EH (cell line): Measurements from ENCODE around the gene GPI.

Experiments used
- DNase-seq: peaks from one replicate; pipeline ENCODE4 v3.0.0-alpha.2; 2015; ENCODE audit warnings: low read depth

GPI gene

DNA sequence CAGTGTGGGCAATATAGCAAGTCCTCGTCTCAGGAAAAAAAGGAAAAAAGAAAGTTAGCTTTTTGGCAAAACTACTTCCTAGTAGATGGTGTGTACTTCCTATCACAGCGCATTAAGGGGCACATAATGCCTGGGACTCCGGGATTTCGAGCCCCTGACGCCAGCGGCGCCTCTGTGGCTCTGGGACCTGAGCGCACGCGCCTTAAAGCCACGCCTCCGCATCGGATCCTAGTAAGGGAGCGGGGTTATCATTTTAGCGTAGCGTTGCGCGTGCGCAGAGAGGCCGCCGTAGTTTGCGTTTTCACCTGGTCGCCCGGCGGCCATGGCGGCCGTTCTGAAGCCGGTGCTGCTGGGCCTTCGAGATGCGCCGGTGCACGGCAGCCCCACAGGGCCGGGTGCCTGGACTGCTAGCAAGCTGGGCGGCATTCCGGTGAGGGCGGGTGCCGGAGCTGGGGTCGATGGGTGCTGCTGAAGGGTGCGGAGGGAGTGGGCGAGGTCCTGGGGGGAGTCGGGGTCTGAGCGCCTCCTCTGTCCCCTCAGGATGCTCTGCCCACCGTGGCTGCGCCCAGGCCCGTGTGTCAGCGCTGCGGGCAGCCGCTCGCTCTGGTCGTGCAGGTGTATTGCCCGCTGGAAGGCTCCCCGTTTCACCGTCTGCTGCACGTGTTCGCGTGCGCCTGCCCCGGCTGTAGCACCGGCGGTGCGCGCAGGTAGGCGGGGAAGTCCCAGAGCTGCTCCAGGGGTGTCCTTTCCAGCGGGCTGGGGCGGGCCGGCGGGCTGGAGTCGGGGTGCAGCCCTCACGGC lies 39.3 kb downstream of the GPI start, which contains the start of gene PDCD2L:
Gene PDCD2L (plus strand): TSS at position 291 of the 801 bp plus-strand sequence. CDS start 32 bp downstream, at position 323.
- peak; percentile 90 for DNase-seq

DNA sequence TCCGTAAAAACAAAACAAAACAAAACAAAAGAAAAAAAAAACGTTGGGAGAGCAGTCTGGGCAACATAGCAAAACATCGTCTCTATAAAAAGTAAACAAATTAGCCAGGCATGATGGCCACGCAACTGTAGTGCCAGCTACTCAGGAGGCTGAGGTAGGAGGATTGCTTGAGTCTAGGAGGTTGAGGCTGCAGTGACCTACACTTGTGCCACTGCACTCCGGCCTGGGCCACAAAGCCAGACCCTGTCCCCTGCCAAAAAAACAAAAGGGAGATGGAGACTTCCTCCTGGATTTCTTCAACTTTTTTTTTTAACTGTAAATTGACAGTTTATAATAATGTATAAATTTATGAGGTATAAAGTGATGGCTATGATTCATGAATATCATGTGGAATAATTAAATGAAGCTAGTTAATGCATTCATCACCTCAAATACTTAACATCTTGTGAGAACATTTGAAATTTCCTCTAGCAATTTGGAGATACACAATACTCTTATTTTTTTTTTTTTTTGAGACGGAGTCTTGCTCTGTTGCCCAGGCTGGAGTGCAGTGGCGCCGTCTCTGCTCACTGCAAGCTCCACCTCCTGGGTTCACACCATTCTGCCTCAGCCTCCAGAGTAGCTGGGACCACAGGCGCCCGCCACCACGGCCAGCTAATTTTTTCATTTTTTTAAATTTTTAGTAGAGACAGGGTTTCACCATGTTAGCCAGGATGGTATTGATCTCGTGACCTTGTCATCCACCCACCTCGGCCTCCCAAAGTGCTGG lies 41.1 kb downstream of the GPI start:
- no peak for DNase-seq

DNA sequence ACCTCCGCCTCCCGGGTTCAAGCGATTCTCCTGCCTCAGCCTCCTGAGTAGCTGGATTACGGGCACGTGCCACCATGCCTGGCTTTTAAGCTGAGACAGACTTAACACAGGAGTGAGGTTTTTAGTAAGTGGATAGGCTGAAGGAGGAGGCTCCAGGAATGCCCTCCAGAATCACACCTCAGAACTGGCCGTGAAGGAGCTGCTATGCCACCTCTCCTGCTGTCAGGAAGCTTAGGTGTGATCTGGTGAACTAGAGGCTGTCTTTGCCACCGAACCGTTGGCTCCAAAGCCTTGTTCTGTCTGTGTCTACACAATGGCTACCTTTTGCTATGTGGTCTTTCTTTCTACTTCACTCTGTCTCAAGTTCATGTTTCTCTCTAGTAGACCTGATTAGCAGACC lies 43.4 kb downstream of the GPI start:
- no peak for DNase-seq

DNA sequence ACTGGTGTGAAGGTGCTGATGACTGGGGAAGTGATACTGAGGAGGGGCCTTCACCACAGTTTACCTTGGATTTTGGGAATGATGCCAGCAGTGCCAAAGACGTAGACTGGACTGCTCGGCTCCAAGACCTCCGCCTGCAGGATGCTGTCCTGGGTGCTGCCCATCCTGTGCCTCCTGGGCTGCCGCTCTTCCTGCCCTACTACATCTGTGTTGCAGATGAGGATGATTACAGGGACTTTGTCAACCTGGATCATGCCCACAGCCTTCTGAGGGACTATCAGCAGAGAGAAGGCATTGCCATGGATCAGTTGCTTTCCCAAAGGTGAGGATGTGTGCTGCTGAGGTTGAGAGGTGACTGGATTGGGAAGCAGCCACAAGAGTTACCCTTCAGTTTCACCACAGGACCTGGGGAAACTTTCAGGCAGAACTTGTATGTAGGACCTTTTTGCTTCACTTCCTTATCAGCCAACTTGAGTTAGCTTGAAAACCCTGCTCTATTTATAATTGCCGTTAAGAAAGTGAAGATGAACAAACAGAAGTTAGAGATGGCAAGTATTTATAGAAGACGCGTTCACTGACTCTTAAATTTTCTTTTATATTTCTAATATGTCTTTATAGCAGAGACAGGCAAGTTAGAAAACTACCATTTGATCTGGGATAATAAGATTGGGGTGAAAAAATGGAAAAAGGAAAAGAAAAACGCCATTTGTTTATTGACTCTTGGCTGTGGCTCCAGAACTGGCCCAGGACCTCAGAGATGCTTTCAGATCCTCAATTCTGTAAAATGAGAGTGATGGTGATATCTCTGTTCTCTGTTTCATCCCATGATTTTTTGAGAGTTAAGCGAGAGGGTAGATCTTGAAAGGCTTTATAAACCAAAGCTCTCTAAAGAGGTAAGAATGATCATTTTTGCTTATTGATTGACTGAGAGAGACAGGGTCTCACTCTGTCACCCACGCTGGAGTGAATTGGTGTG lies 44.5 kb downstream of the GPI start:
- DNase-seq, result no peak

DNA sequence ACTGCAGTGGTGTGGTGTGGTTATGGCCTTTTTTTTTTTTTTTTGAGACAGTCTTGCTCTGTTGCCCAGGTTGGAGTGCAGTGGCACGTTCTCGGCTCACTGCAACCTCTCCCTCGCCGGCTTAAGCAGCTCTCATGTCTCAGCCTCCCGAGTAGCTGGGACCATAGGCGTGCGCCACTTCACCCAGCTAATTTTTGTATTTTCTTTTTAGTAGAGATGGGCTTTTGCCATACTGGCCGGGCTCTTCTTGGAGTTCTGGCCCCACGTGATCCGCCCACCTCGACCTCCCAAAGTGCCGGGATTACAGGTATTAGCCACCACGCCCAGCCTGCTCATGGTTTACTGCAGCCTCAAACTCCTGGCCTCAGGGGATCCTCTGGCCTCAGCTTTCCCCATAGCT lies 46.2 kb downstream of the GPI start:
- no peak for DNase-seq

DNA sequence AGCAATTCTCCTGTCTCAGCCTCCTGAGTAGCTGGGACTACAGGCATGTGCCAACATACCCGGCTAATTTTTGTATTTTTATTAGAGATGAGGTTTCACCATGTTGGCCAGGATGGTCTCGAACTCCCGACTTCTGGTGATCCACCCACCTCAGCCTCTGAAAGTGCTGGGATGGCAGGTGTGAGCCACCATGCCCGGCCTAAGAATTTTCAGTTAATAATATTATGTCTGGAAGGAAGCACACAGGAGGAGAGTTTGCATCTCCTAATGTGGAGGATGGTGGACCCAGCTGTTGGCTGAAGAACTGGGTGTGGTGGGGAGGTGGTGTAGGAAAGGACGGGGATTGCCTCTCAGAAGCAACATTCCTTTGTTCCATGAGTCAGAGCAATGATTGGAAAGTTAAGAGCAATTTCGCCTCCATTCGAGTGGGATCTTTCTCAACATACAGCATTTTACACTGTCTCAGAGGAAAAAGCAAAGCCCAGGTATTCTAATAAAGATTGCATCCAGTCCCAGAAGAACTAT lies 51.1 kb downstream of the GPI start:
- peak; percentile 23 for DNase-seq

DNA sequence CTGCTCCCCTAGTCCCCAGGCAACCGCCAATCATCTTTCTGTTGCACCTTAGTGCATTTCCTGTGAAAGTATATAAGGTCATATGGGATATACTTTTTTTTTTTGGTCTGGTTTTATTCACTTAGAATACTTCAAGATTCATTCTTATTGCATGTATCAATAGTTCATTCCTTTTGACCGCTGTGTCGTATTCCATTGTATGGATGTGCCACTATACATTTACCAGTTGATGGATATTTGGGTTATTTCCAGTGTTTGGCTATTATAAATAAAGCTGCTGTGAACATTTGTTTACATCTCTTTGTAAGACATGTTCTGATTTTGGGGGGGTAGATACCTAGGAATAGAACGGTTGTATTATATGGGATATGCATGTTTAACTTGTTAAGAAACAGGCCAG lies 53.3 kb downstream of the GPI start:
- DNase-seq, result no peak

DNA sequence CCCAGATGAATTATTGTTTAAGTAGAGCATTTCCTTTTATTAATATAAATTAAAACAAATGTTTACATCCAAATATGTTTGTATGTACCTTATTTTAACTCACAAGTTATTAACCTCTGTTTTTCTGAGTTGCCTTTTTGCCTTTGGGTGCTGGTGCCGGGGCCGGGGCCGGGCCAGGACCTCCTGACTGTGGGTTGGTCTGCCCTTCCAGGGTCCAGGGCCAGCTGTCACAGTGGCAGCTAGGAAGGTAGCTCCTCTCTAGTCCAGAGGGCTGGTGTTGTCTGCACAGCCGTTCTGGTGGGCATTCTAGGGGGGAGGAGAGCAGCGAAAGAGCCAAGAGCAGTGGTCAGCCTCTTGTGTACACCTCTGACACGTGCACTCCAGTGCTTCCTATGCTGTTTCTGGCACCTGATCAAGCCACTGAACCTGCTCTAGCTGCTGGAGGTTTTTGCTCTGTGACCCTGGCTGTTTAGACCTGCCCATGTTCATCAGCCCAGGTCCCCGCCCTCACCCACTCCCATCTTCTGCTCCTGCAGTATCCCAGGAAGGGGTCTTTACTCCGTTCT lies 61.2 kb downstream of the GPI start:
- no peak for DNase-seq

DNA sequence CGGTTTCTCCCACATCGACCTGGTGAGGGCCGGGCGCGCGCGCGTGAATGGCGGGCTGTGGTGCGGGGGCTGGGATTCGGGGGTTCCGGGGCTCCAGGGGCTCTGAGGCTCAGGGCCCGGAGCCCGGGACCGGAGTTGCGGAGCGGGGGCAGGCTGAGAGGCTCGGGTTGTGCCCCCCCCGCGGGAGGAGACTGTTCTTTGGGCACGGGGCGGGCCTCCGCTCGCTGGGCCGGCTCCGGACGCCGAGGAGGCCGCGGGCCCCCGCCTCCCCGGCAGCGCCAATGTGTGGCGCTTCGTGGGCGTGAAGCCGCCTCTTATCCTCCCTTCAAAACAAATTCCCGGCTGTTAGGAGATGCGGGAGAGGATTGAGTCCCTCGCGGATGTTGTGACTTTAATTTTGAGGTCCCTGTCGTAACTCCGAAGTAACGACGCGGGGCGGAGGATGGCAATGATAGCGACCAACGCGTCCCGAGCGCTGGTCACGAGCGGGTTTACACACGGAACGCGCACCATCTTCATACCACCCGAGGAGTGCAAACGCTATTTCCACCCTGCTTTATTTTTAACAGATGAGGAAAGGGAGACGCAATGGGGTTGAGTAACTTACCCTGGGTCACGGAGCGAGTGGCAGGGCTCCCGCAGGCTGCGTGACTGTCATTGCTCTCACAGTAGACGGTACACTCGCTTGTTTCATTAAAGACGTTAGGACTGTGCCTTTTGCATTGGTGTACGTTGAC lies 63.7 kb downstream of the GPI start:
- peak; percentile 49 for DNase-seq

DNA sequence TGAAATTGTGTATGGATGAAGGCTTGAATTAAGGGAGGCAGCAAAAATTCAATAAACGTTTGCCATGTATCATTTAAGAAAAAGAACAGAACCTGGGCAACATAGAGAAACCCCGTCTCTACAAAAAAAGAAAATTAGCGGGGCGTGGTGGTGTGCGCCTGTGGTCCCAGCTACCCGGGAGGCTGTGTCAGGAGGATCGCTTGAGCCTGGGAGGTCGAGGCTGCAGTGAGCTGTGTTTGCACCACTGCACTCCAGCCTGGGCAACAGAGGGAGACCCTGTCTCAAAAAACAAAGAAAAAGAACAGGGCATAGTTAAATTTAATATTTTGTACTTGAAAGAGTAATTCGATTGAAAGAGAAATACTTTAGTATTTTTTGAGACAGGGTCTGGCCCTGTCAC lies 64.6 kb downstream of the GPI start:
- DNase-seq, result no peak

DNA sequence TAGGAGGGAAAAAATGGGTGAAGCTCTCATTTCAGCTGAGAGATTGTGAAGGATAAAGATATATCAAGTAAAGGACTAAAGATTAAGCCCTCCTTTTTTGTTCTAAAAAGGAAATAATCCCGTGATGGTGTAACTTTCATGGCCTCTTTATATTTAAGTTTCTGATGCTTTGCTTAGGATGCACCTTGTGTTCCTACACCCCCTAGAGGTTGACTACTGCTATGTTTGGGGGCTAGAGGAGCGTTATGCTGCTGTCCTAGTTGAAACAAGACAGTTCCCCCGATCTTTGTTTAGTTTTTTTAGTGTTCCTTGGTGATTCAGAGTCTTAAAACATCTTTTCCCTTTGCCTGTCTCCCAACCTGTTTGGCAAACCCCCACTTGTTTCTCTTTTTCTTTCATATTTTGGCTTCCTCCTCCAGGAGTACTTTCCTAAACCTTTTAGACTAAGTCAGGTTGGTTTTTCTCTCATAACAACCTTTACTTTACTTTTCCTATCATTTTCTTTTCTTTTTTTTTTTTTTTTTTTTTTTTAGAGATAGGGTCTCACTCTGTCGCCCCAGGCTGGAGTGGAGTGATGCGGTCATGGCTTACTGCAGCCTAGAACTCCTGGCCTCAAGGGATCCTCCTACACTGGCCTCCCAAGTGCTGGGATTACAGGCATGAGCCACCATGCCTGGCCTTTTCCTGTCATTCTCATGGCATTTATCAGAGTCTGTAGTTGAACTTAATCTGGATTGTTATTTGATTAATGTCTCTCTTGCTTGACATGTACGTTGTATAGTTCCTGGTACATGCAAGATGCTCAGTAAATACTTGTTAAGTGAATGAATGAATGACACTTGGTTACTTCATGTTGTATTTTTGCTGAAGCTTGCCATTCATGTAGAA lies 66.0 kb downstream of the GPI start:
- peak; percentile 54 for DNase-seq

DNA sequence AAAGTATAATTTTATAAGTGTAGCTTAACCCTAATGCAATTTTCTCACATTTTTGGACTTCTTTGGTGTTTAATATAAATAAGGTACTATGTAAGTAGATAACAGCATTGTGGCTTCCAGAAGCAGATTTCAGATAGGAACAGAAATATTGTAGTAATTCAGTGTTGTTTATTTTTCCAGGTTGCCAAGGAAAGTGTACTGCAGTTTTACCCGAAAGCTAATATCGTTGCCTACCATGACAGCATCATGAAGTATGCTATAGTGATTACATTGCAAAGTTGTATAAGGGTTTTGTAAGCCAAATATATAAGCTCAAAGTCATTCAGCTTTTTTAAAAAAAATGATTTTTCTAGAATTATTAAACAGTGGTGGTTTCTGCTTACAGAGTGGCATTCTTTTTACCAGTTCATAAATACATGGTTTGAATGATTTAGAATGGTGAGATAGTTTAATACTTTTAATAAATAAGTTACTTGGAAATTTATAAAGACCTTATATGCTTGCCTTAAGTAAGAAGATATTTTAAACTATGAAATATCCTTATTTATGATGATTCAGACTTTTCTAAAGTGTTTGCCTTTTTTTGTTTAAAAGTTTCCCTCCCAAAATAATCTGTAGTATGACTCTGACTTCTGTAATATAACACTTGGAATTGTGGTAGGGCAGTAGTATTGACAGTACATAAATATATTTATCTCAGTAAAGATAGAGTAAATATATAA lies 66.8 kb downstream of the GPI start:
- DNase-seq, result peak; percentile 5

DNA sequence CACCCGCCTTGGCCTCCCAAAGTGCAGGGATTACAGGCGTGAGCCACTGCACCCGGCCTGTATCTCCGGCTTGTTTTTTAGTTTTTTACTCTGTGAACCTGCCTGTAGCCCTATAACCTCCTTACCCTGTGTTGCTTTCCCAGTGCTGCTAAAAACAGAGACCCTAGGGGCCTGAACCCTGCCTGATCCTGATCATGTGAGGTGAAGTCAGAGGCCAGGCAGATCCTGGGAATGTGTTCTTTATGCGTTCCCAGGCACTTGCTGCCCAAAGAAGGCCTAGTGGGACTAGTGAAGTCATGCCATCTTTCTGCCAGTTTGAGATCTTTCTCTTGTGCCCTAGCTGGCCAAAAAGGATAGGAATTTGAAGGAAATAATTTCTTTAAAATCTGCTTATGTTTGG lies 67.8 kb downstream of the GPI start:
- no peak for DNase-seq

DNA sequence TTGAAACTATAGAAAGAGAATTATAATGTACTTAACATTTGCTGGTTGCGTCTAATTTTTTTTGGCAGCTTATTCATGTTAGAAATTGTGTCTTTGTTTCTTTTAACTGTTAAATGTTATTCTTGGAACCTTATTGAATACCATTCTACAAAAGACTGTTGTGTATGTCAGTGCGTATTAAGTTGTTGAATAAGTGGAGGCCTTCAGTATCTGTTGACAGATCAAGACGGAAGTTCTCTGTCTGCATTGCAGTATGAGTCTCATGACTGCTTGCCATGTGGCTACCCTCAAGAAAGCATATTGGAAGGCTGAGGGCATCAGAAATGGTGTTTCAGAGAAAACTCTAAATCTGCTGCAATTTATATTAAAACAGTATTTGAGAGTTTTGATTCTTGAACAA lies 71.7 kb downstream of the GPI start:
- DNase-seq, result no peak

DNA sequence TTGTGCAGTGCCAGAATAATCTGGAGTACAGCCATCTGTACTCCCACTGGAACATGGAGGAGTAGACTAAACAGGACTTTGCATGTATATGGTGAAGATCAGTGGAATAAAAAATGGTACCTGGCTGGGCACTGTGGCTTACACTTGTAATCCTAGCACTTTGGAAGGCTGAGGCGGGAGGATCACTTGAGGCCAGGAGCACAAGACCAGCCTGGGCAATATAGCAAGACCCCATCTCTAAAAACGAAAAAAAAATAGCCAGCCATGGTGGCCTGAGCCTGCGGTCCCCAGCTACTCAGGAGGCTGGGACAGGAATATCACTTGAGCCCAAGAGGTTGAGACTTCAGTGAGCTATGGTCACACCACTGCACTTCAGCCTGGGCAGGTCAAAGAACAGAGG lies 83.2 kb downstream of the GPI start:
- no peak for DNase-seq
